Neuron (in vitro differentiated cells): Measurements from ENCODE around the gene NOS3.

Source experiments
- H2AFZ ChIP-seq: one replicate; pipeline ENCODE4 v1.6.1; 2013; ENCODE audit warnings: low read depth, mild to moderate bottlenecking, inconsistent platforms, low read length, moderate library complexity
- H3K27me3 ChIP-seq: one replicate; pipeline ENCODE4 v1.6.1; 2013; ENCODE audit warnings: low read length; ENCODE audit not compliant: insufficient read depth
- H3K36me3 ChIP-seq: one replicate; pipeline ENCODE4 v1.6.1; 2013; ENCODE audit warnings: low read length; ENCODE audit not compliant: insufficient read depth
- H3K4me1 ChIP-seq: one replicate; pipeline ENCODE4 v1.6.1; 2013; ENCODE audit warnings: low read length; ENCODE audit not compliant: insufficient read depth
- H3K4me3 ChIP-seq: 2 replicates; pipeline ENCODE4 v1.5.1; 2013; ENCODE audit warnings: mild to moderate bottlenecking, low read length, moderate library complexity
- H3K9me3 ChIP-seq: one replicate; pipeline ENCODE4 v1.6.1; 2013; ENCODE audit warnings: low read length

Gene NOS3

GRCh38 chr7:150947761-150948651 lies 42.8 kb upstream of the NOS3 start:
- no peaks in the 10 kb centered on the region for H3K36me3 ChIP-seq
- peaks cover 16% of the 10 kb centered on the region for H3K4me1 ChIP-seq
- H2AFZ ChIP-seq = no peak overlapping the region
- H3K27me3 ChIP-seq = no peaks in the 10 kb centered on the region
- no peaks in the 10 kb centered on the region for H3K9me3 ChIP-seq
- H3K4me3 ChIP-seq = no peak overlapping the region

GRCh38 chr7:150948791-150949251 lies 42.0 kb upstream of the NOS3 start:
- Histone ChIP-seq H2AFZ (no peak overlapping the region), H3K36me3 (no peaks in the 10 kb centered on the region), H3K4me1 (peaks cover 16% of the 10 kb centered on the region), H3K9me3 (no peaks in the 10 kb centered on the region), H3K4me3 (no peak overlapping the region), H3K27me3 (no peaks in the 10 kb centered on the region)

GRCh38 chr7:150949564-150949963 lies 41.3 kb upstream of the NOS3 start:
- H3K27me3 ChIP-seq = no peaks in the 10 kb centered on the region
- no peak overlapping the region for H2AFZ ChIP-seq
- H3K36me3 ChIP-seq = no peaks in the 10 kb centered on the region
- no peak overlapping the region for H3K4me3 ChIP-seq
- peaks cover 16% of the 10 kb centered on the region for H3K4me1 ChIP-seq
- no peaks in the 10 kb centered on the region for H3K9me3 ChIP-seq

GRCh38 chr7:150949971-150950491 lies 40.8 kb upstream of the NOS3 start:
- Histone ChIP-seq H3K27me3 (no peaks in the 10 kb centered on the region), H2AFZ (no peak overlapping the region), H3K4me1 (peaks cover 11% of the 10 kb centered on the region), H3K4me3 (no peak overlapping the region), H3K9me3 (no peaks in the 10 kb centered on the region), H3K36me3 (no peaks in the 10 kb centered on the region)

- peaks cover 8% of the 10 kb centered on the region for H3K4me1 ChIP-seq
These were observed 40.2 kb upstream of the NOS3 start for GRCh38 chr7:150950496-150951180.

GRCh38 chr7:150951181-150951520 lies 39.7 kb upstream of the NOS3 start:
- Histone ChIP-seq H3K4me3 (no peak overlapping the region), H3K4me1 (peaks cover 9% of the 10 kb centered on the region), H2AFZ (no peak overlapping the region), H3K36me3 (no peaks in the 10 kb centered on the region), H3K27me3 (no peaks in the 10 kb centered on the region), H3K9me3 (no peaks in the 10 kb centered on the region)

More at GRCh38 chr7:150950496-150951180, 40.2 kb upstream of the NOS3 start:
- H3K27me3 ChIP-seq = no peaks in the 10 kb centered on the region
- H3K9me3 ChIP-seq = no peaks in the 10 kb centered on the region
- H3K4me3 ChIP-seq = no peak overlapping the region
- no peaks in the 10 kb centered on the region for H3K36me3 ChIP-seq
- H2AFZ ChIP-seq = no peak overlapping the region

GRCh38 chr7:150951521-150951920 lies 39.3 kb upstream of the NOS3 start:
- Histone ChIP-seq H3K4me3 (no peak overlapping the region), H3K4me1 (peaks cover 10% of the 10 kb centered on the region), H3K36me3 (no peaks in the 10 kb centered on the region), H3K27me3 (no peaks in the 10 kb centered on the region), H2AFZ (no peak overlapping the region), H3K9me3 (no peaks in the 10 kb centered on the region)

- Histone ChIP-seq H2AFZ (no peak overlapping the region), H3K9me3 (no peaks in the 10 kb centered on the region), H3K27me3 (no peaks in the 10 kb centered on the region), H3K36me3 (no peaks in the 10 kb centered on the region), H3K4me1 (peaks cover 10% of the 10 kb centered on the region), H3K4me3 (no peak overlapping the region)
These were observed 38.3 kb upstream of the NOS3 start for GRCh38 chr7:150952331-150953050.

- Histone ChIP-seq H3K4me1 (peaks cover 5% of the 10 kb centered on the region), H3K27me3 (no peaks in the 10 kb centered on the region), H2AFZ (no peak overlapping the region), H3K36me3 (no peaks in the 10 kb centered on the region), H3K9me3 (no peaks in the 10 kb centered on the region), H3K4me3 (no peak overlapping the region)
These were observed 37.5 kb upstream of the NOS3 start for GRCh38 chr7:150953061-150953997.

GRCh38 chr7:150954201-150954985 lies 36.4 kb upstream of the NOS3 start:
- H3K4me1 ChIP-seq = peaks cover 5% of the 10 kb centered on the region
- no peaks in the 10 kb centered on the region for H3K27me3 ChIP-seq
- H3K9me3 ChIP-seq = no peaks in the 10 kb centered on the region

GRCh38 chr7:150954986-150955518 lies 35.8 kb upstream of the NOS3 start:
- Histone ChIP-seq H3K27me3 (no peaks in the 10 kb centered on the region), H2AFZ (no peak overlapping the region), H3K4me1 (peaks cover 5% of the 10 kb centered on the region), H3K4me3 (no peak overlapping the region), H3K9me3 (no peaks in the 10 kb centered on the region), H3K36me3 (no peaks in the 10 kb centered on the region)

More at GRCh38 chr7:150954201-150954985, 36.4 kb upstream of the NOS3 start:
- no peak overlapping the region for H3K4me3 ChIP-seq
- no peak overlapping the region for H2AFZ ChIP-seq
- no peaks in the 10 kb centered on the region for H3K36me3 ChIP-seq
